Hepatocyte (in vitro differentiated cells): ENCODE results near the gene CYTH1. TPM values are rescaled to one million over a fixed set of nuclear protein-coding genes. Genes with fewer than 3 reads are reported as not detected.

ENCODE experiments used
- DNase-seq: peaks from one replicate; pipeline ENCODE4 v3.0.0-alpha.2; 2016; ENCODE audit warnings: low spot score
- H2AFZ ChIP-seq: fragments of 200-600 bp; sonication (generic); 2 replicates; pipeline ENCODE4 v1.6.0; 2016; ENCODE audit warnings: antibody characterized with exemption, mild to moderate bottlenecking
- H3K27ac ChIP-seq: fragments of 200-600 bp; sonication (generic); 2 replicates; pipeline ENCODE4 v1.5.1; 2016; ENCODE audit warnings: mild to moderate bottlenecking
- H3K27me3 ChIP-seq: fragments of 200-600 bp; sonication (generic); 2 replicates; pipeline ENCODE4 v1.6.1; 2016
- H3K36me3 ChIP-seq: fragments of 200-600 bp; sonication (generic); replicated peaks from 2 replicates; pipeline ENCODE4 v1.5.1; 2016; ENCODE audit warnings: low read depth; ENCODE audit not compliant: insufficient read depth
- H3K4me1 ChIP-seq: fragments of 200-600 bp; sonication (generic); 2 replicates; pipeline ENCODE4 v1.5.1; 2016; ENCODE audit warnings: mild to moderate bottlenecking, moderate library complexity; ENCODE audit not compliant: insufficient read depth
- H3K4me2 ChIP-seq: fragments of 200-600 bp; sonication (generic); 2 replicates; pipeline ENCODE4 v1.6.0; 2016
- H3K4me3 ChIP-seq: fragments of 200-600 bp; sonication (generic); 2 replicates; pipeline ENCODE4 v1.5.1; 2016; ENCODE audit warnings: mild to moderate bottlenecking
- H3K79me2 ChIP-seq: fragments of 200-600 bp; sonication (generic); 2 replicates; pipeline ENCODE4 v1.6.0; 2017; ENCODE audit warnings: mild to moderate bottlenecking
- H3K9me2 ChIP-seq: fragments of 200-600 bp; sonication (generic); replicated peaks from 2 replicates; pipeline ENCODE4 v1.6.0; 2017; ENCODE audit warnings: mild to moderate bottlenecking; ENCODE audit not compliant: insufficient read depth
- H3K9me3 ChIP-seq: fragments of 200-600 bp; sonication (generic); 2 replicates; pipeline ENCODE4 v1.5.1; 2016; ENCODE audit warnings: low read depth, mild to moderate bottlenecking
- H4K20me1 ChIP-seq: fragments of 200-600 bp; sonication (generic); 2 replicates; pipeline ENCODE4 v1.6.0; 2016; ENCODE audit warnings: mild to moderate bottlenecking; ENCODE audit not compliant: insufficient read depth, poor library complexity, severe bottlenecking
- EZH2 ChIP-seq: fragments of 200-600 bp; sonication (generic); IDR thresholded peaks from 2 replicates; pipeline ENCODE4 v1.6.1; 2016; ENCODE audit warnings: antibody characterized with exemption, mild to moderate bottlenecking, borderline replicate concordance
- EZH2phosphoT487 ChIP-seq: fragments of 200-600 bp; sonication (generic); IDR thresholded peaks from one replicate; pipeline ENCODE4 v1.6.1; 2018; ENCODE audit warnings: antibody characterized with exemption, mild to moderate bottlenecking, low read depth, moderate library complexity; ENCODE audit not compliant: unreplicated experiment, severe bottlenecking
- WGBS: methylation state at CpG from one replicate; pipeline ENCODE4 v1.1.6; 2016; ENCODE audit warnings: low lambda C conversion rate; ENCODE audit errors: missing lambda C conversion rate; 5-methylcytosine and 5-hydroxymethylcytosine counted together
- polyA plus RNA-seq: library from polyadenylated mRNA; unstranded; fragments of >200 nt; fragmentation: Nextera tagmentation; extraction: Ambion mirVana; gene quantifications from 2 replicates; pipeline ENCODE4 v1.2.1, GENCODE V29; 2016
- total RNA-seq: library from RNA; depleted of rRNA; stranded (reverse); fragments of >200 nt; gene quantifications from 2 replicates; pipeline ENCODE4 v1.2.3, GENCODE V29; 2014
- TF ChIP-seq, protein P1 (sequence below): fragments of 200-600 bp; sonication (generic); IDR thresholded peaks from 2 replicates; pipeline ENCODE4 v1.5.1; 2016; ENCODE audit warnings: antibody characterized with exemption, mild to moderate bottlenecking; ENCODE audit not compliant: poor library complexity

The CYTH1 gene
- total and polyA plus RNA-seq, 2 experiments from 2014 or later, result 38.5 to 44.4 TPM

DNA sequence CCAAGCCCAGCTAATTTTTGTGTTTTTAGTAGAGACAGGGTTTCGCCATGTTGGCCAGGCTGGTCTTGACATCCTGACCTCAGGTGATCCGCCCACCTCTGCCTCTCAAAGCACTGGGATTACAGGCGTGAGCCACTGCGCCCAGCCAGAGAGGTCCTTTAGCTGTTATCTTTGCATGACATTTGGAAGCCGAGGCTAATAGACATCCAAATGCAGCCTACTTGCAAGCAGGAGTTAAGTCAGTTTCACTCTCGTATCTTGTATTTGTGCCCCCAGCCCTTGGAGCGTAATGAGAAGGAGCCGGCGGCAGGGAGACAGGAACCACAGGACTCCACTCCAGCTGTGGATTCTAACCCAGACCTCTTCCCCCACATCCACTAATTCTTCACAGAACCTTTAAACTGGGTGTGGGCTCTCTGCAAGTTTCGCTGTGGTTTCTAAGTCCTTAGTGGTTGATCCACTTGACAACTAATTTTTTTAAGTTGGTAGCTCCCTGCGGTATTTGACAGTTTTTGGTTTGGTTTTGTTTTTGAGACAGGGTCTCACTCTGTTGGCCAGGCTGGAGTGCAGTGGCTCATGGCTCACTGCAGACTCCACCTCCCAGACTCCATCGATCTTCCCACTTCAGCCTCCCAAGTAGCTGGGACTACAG is 3.1 kb upstream of the CYTH1 start:
- H3K4me1 ChIP-seq, result peaks cover 19% of the 10 kb centered on the region
- peak overlapping the region; percentile 22 for H3K4me2 ChIP-seq
- no peaks in the 10 kb centered on the region for H3K9me3 ChIP-seq
- no peaks in the 10 kb centered on the region for H3K27me3 ChIP-seq
- no peaks in the 10 kb centered on the region for H4K20me1 ChIP-seq
- no peak overlapping the region for H2AFZ ChIP-seq
- H3K27ac ChIP-seq, result no peak overlapping the region
- peaks cover 19% of the 10 kb centered on the region for H3K79me2 ChIP-seq
- H3K36me3 ChIP-seq, result no peaks in the 10 kb centered on the region
- WGBS, result 85% methylated on average over 12 of the region's 12 CpGs
- no peaks in the 10 kb centered on the region for H3K9me2 ChIP-seq
- H3K4me3 ChIP-seq, result no peak overlapping the region
- TF ChIP-seq EZH2 (no peak), EZH2phosphoT487 (no peak)
- TF ChIP-seq, protein P1, sequence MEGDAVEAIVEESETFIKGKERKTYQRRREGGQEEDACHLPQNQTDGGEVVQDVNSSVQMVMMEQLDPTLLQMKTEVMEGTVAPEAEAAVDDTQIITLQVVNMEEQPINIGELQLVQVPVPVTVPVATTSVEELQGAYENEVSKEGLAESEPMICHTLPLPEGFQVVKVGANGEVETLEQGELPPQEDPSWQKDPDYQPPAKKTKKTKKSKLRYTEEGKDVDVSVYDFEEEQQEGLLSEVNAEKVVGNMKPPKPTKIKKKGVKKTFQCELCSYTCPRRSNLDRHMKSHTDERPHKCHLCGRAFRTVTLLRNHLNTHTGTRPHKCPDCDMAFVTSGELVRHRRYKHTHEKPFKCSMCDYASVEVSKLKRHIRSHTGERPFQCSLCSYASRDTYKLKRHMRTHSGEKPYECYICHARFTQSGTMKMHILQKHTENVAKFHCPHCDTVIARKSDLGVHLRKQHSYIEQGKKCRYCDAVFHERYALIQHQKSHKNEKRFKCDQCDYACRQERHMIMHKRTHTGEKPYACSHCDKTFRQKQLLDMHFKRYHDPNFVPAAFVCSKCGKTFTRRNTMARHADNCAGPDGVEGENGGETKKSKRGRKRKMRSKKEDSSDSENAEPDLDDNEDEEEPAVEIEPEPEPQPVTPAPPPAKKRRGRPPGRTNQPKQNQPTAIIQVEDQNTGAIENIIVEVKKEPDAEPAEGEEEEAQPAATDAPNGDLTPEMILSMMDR, result no peak
- DNase-seq, result no peak

DNA sequence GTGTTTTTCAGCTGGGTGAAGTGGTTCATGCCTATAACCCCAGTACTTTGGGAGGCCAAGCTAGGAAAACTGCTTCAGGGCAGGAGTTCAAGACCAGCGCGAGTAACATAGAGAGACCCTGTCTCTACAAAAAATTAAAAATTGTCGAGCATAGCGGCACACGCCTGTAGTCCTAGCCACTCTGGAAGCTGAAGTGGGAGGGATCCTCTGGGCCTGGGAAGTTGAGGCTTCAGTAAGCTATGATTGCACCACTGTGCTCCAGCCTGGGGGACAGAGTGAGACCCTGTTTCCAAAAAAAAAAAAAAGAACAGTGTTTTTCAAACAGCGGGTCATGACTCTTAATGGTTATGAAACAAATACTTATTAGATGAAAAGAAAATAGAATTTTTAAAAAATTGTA is 2.3 kb upstream of the CYTH1 start:
- no peak overlapping the region for H2AFZ ChIP-seq
- DNase-seq, result no peak
- TF ChIP-seq EZH2phosphoT487 (no peak), EZH2 (no peak)
- TF ChIP-seq, protein P1, result no peak
- H3K4me1 ChIP-seq, result peaks cover 11% of the 10 kb centered on the region
- H4K20me1 ChIP-seq, result no peaks in the 10 kb centered on the region
- H3K79me2 ChIP-seq, result peaks cover 26% of the 10 kb centered on the region
- H3K27ac ChIP-seq, result peak overlapping the region; percentile 87
- WGBS, result 84% methylated on average over 6 of the region's 6 CpGs
- no peak overlapping the region for H3K4me2 ChIP-seq
- H3K27me3 ChIP-seq, result no peaks in the 10 kb centered on the region
- no peaks in the 10 kb centered on the region for H3K36me3 ChIP-seq
- H3K9me3 ChIP-seq, result no peaks in the 10 kb centered on the region
- no peak overlapping the region for H3K4me3 ChIP-seq
- no peaks in the 10 kb centered on the region for H3K9me2 ChIP-seq

DNA sequence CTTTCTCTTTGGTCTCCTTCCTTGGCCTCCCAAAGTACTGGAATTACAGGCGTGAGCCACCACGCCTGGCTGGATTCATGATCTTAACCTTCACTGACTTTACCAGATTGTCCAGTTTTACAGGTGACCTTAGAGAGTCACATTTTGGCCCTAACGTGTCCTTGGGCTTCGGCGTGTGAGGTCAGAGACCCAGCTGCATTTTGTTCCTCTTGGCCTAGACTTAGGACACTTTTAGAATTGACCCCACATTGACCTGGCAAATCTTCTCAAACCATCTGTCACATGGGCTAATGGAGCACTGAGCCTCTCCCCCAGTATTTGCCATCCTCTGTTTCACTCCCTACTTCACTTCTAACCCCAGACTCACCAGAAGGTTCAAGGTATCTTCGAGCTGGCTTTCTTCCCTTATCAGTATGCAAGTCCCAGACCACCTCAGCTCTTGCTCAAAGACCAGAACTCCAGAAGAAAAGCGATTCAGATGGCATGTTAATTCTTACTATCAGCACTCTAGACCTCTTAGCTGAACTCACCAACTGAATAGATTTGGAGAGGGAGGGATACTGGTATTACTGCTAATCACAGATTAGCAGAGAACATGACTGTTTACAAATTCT is 1.7 kb upstream of the CYTH1 start:
- Histone ChIP-seq H3K9me2 (no peaks in the 10 kb centered on the region), H2AFZ (no peak overlapping the region), H3K4me1 (peaks cover 8% of the 10 kb centered on the region), H4K20me1 (no peaks in the 10 kb centered on the region), H3K9me3 (no peaks in the 10 kb centered on the region), H3K79me2 (peaks cover 30% of the 10 kb centered on the region), H3K27me3 (no peaks in the 10 kb centered on the region), H3K4me3 (no peak overlapping the region), H3K36me3 (no peaks in the 10 kb centered on the region), H3K27ac (peak overlapping the region; percentile 87), H3K4me2 (no peak overlapping the region)
- TF ChIP-seq EZH2 (no peak), EZH2phosphoT487 (no peak)
- TF ChIP-seq, protein P1, result no peak
- WGBS, result 67% methylated on average over 7 of the region's 7 CpGs
- DNase-seq, result no peak
